ENCODE data around the gene CACNB2. TPM values are rescaled to one million over a fixed set of nuclear protein-coding genes. Genes with fewer than 3 reads are reported as not detected.

Gene CACNB2
- total RNA-seq, 1 experiment from 2014 or later: 0.07 TPM

- Histone ChIP-seq H3K9me2 (replicated peaks; ENCODE audit: low read length) (no peaks in the 10 kb centered on the region), H3F3A (ENCODE audit: low read length, unreplicated experiment) (no peaks in the 10 kb centered on the region), H3K36me3 (ENCODE audit: low read depth, low read length) (peaks cover 5% of the 10 kb centered on the region; the same call in 1 of the 2 replicates), H3K4me2 (ENCODE audit: low read length) (no peak overlapping the region), H3K9ac (ENCODE audit: low read length) (no peak overlapping the region), H3K27ac (ENCODE audit: low read length) (no peak overlapping the region), H2AFZ (ENCODE audit: low read length) (no peak overlapping the region), H3K27me3 (ENCODE audit: low read length) (no peaks in the 10 kb centered on the region), H3K4me1 (ENCODE audit: insufficient read depth, low read length) (no peaks in the 10 kb centered on the region), H3K4me3 (ENCODE audit: low read length) (no peak overlapping the region), H3K9me3 (ENCODE audit: low read length) (no peaks in the 10 kb centered on the region), H3K79me2 (ENCODE audit: low read length) (no peaks in the 10 kb centered on the region), H4K20me1 (ENCODE audit: low read length) (no peaks in the 10 kb centered on the region)
- ATAC-seq (no peak), DNase-seq (no peak)
- CTCF ChIA-PET: no interaction called here
- BruUV-seq (replicated peaks): no TSS peak
- no peak for TF ChIP-seq EZH2phosphoT487 (IDR thresholded peaks at IDR 0.05; ENCODE audit: borderline replicate concordance, low read length)
- TF ChIP-seq EZH2 (IDR thresholded peaks at IDR 0.05; ENCODE audit: low read length, unreplicated experiment): no peak
- no peak for TF ChIP-seq CTCF (conservative IDR thresholded peaks at IDR 0.05; ENCODE audit: low read depth, low read length)
- intact Hi-C loops (cut with micrococcal nuclease): no loop called here
- POLR2A ChIA-PET (ENCODE audit: unreplicated experiment): no interaction called here
Observed at GRCh38 chr10:18549105-18549504, 408.9 kb downstream of the CACNB2 start.

GRCh38 chr10:18551473-18551872 is 411.2 kb downstream of the CACNB2 start:
- no TSS peak for BruUV-seq (replicated peaks)
- DNase-seq (no peak), ATAC-seq (no peak)
- Histone ChIP-seq H3K27ac (ENCODE audit: low read length) (no peak overlapping the region), H3K79me2 (ENCODE audit: low read length) (no peaks in the 10 kb centered on the region), H3K27me3 (ENCODE audit: low read length) (no peaks in the 10 kb centered on the region), H3K9me3 (ENCODE audit: low read length) (no peaks in the 10 kb centered on the region), H3K9ac (ENCODE audit: low read length) (no peak overlapping the region), H3K4me3 (ENCODE audit: low read length) (no peak overlapping the region), H3K36me3 (ENCODE audit: low read depth, low read length) (peaks cover 7% of the 10 kb centered on the region), H2AFZ (ENCODE audit: low read length) (no peak overlapping the region), H4K20me1 (ENCODE audit: low read length) (no peaks in the 10 kb centered on the region), H3K4me2 (ENCODE audit: low read length) (no peak overlapping the region), H3K4me1 (ENCODE audit: insufficient read depth, low read length) (no peaks in the 10 kb centered on the region), H3F3A (ENCODE audit: low read length, unreplicated experiment) (no peaks in the 10 kb centered on the region), H3K9me2 (replicated peaks; ENCODE audit: low read length) (no peaks in the 10 kb centered on the region)
- no peak for TF ChIP-seq EZH2 (IDR thresholded peaks at IDR 0.05; ENCODE audit: low read length, unreplicated experiment)
- TF ChIP-seq CTCF (conservative IDR thresholded peaks at IDR 0.05; ENCODE audit: low read depth, low read length): no peak
- TF ChIP-seq EZH2phosphoT487 (IDR thresholded peaks at IDR 0.05; ENCODE audit: borderline replicate concordance, low read length): no peak
- POLR2A ChIA-PET (ENCODE audit: unreplicated experiment): no interaction called here
- CTCF ChIA-PET: no interaction called here
- intact Hi-C loops (cut with micrococcal nuclease): no loop called here

GRCh38 chr10:18554479-18554878 is 414.3 kb downstream of the CACNB2 start:
- Histone ChIP-seq H3K9me3 (ENCODE audit: low read length) (no peaks in the 10 kb centered on the region), H3K27ac (ENCODE audit: low read length) (no peak overlapping the region), H2AFZ (ENCODE audit: low read length) (no peak overlapping the region), H3K4me1 (ENCODE audit: insufficient read depth, low read length) (no peaks in the 10 kb centered on the region), H3K9me2 (replicated peaks; ENCODE audit: low read length) (no peaks in the 10 kb centered on the region), H3K9ac (ENCODE audit: low read length) (no peak overlapping the region), H3K4me3 (ENCODE audit: low read length) (no peak overlapping the region), H3K4me2 (ENCODE audit: low read length) (no peak overlapping the region), H3F3A (ENCODE audit: low read length, unreplicated experiment) (no peaks in the 10 kb centered on the region), H4K20me1 (ENCODE audit: low read length) (no peaks in the 10 kb centered on the region), H3K27me3 (ENCODE audit: low read length) (no peaks in the 10 kb centered on the region), H3K79me2 (ENCODE audit: low read length) (no peaks in the 10 kb centered on the region), H3K36me3 (ENCODE audit: low read depth, low read length) (peaks cover 12% of the 10 kb centered on the region)
- CTCF ChIA-PET: no interaction called here
- DNase-seq (no peak), ATAC-seq (no peak)
- TF ChIP-seq EZH2phosphoT487 (IDR thresholded peaks at IDR 0.05; ENCODE audit: borderline replicate concordance, low read length): no peak
- no peak for TF ChIP-seq EZH2 (IDR thresholded peaks at IDR 0.05; ENCODE audit: low read length, unreplicated experiment)
- no peak for TF ChIP-seq CTCF (conservative IDR thresholded peaks at IDR 0.05; ENCODE audit: low read depth, low read length)
- intact Hi-C loops (cut with micrococcal nuclease): no loop called here
- BruUV-seq (replicated peaks): no TSS peak
- POLR2A ChIA-PET (ENCODE audit: unreplicated experiment): no interaction called here
